Upper lobe of right lung (tissue), 1 donor: ENCODE measurements around the gene IPPK. TPM values are rescaled to one million over a fixed set of nuclear protein-coding genes. Genes with fewer than 3 reads are reported as not detected.

Source experiments
- ATAC-seq: fragments of 200-7000 bp; cut with Tn5 transposase; one replicate; pipeline ENCODE4 v1.9.1; 2020; ENCODE audit warnings: mild to moderate bottlenecking, moderate library complexity
- DNase-seq: peaks from one replicate; pipeline ENCODE4 v3.0.0-alpha.2; 2020
- H3K27ac ChIP-seq: fragments of 200-600 bp; one replicate; pipeline ENCODE4 v1.8.0; 2022
- H3K27me3 ChIP-seq: fragments of 200-600 bp; one replicate; pipeline ENCODE4 v1.8.0; 2022; ENCODE audit warnings: mild to moderate bottlenecking
- H3K36me3 ChIP-seq: fragments of 200-600 bp; one replicate; pipeline ENCODE4 v1.8.0; 2022
- H3K4me1 ChIP-seq: fragments of 200-600 bp; one replicate; pipeline ENCODE4 v1.8.0; 2022
- H3K4me3 ChIP-seq: fragments of 200-600 bp; one replicate; pipeline ENCODE4 v1.8.0; 2022; ENCODE audit warnings: mild to moderate bottlenecking
- H3K9me3 ChIP-seq: fragments of 200-600 bp; one replicate; pipeline ENCODE4 v1.8.0; 2022
- intact Hi-C: fragments of 100-400 bp; cut with DNase I; formaldehyde crosslinking; loops from one replicate; pipeline ENCODE4 v1.11.0; 2022
- total RNA-seq: library from RNA; stranded (reverse); fragmentation: NEBNext Ultra II Directional; extraction: Animal tissue kit (Norgen Biotek cat#: 25700); gene quantifications from one replicate; pipeline ENCODE4 v1.2.1, GENCODE V29; 2021
- TF ChIP-seq, protein P1 (sequence below): fragments of 200-600 bp; IDR thresholded peaks from one replicate; pipeline ENCODE4 v1.8.0; 2022; ENCODE audit warnings: antibody characterized with exemption
- donor health status: DM: no; HTN: yes; CAD: no; lungs with severe emphysema.

Gene IPPK
- total RNA-seq, 1 donor from 2014 or later, result 9.6 TPM

DNA sequence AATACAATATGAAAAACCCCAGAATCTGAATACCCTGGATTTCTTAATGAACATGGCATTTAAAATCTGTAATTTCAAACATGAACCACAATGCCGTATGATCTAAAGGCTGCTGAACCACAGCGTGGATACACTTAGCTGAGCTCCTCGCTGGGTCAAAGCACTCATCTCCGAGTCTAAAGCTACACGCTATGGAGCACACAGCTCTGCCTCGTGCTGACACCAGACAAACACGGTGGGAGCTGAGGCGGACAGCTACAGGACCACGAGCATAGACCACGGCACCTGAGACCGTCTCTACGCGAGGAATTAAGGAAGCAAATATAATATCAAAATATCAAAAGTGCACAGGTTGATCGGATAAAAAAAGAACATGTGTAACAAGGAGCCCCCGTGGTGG, 42.8 kb upstream of the IPPK start:
- Histone ChIP-seq H3K27me3 (no peaks in the 10 kb centered on the region), H3K36me3 (peaks cover 57% of the 10 kb centered on the region), H3K9me3 (no peaks in the 10 kb centered on the region), H3K4me3 (no peak overlapping the region), H3K4me1 (no peaks in the 10 kb centered on the region), H3K27ac (no peak overlapping the region)
- TF ChIP-seq, protein P1, sequence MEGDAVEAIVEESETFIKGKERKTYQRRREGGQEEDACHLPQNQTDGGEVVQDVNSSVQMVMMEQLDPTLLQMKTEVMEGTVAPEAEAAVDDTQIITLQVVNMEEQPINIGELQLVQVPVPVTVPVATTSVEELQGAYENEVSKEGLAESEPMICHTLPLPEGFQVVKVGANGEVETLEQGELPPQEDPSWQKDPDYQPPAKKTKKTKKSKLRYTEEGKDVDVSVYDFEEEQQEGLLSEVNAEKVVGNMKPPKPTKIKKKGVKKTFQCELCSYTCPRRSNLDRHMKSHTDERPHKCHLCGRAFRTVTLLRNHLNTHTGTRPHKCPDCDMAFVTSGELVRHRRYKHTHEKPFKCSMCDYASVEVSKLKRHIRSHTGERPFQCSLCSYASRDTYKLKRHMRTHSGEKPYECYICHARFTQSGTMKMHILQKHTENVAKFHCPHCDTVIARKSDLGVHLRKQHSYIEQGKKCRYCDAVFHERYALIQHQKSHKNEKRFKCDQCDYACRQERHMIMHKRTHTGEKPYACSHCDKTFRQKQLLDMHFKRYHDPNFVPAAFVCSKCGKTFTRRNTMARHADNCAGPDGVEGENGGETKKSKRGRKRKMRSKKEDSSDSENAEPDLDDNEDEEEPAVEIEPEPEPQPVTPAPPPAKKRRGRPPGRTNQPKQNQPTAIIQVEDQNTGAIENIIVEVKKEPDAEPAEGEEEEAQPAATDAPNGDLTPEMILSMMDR, result no peak
- DNase-seq (no peak), ATAC-seq (no peak)
- intact Hi-C loops, result loop anchor here (10.0 kb wide), 1 partner anchor 52 kb away; the partner anchor contains the start of gene BICD2

DNA sequence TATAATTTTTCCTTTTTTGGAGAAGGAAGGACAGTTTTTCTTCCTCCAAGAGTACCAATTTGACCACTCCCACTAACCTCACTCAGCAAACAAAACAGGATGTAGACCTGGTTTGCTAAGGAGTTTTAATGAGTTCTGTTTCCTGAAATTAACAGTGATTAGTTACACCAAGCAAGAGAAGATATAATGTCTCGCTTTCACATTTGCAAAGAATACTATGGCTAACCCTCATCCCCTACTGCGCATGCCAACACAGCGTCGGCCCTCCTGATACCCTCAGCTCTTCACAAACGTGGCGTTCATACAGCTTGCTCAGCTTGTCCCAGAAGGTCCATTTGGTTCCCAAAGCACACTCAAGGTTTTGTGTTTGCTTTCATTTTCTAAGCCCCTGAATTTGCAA, 41.9 kb upstream of the IPPK start:
- ATAC-seq (no peak), DNase-seq (no peak)
- intact Hi-C loops, result loop anchor here (10.0 kb wide), 1 partner anchor 53 kb away; the partner anchor contains the start of gene BICD2

DNA sequence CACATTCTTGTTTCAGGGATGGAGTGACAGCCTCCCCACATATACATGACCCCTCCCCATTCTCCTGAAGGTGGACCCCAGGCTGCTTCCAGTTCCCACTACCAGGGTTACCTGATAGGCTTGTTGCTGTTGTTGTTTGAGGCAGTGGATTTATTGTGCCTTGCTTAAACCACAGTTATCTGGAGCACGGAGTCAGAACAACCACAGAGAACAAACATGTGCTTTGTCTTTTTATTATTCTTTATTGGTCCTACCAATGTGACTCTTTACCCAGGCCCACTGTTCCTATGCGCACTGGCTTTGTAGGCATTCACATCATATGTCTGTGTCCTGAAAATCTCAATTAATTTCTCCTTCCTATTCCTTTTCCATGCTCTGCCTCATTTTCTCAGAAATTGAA, 41.2 kb upstream of the IPPK start:
- no peak overlapping the region for H3K4me3 ChIP-seq
- H3K9me3 ChIP-seq, result no peaks in the 10 kb centered on the region
- no peak for ATAC-seq
- no peak overlapping the region for H3K27ac ChIP-seq
- intact Hi-C loops, result loop anchor here (10.0 kb wide), 1 partner anchor 54 kb away; the partner anchor contains the start of gene BICD2
- no peaks in the 10 kb centered on the region for H3K4me1 ChIP-seq
- TF ChIP-seq, protein P1, result no peak
- H3K27me3 ChIP-seq, result no peaks in the 10 kb centered on the region
- H3K36me3 ChIP-seq, result peaks cover 47% of the 10 kb centered on the region
- DNase-seq, result no peak

More for the DNA sequence above, 41.9 kb upstream of the IPPK start:
- no peaks in the 10 kb centered on the region for H3K27me3 ChIP-seq
- H3K4me1 ChIP-seq, result no peaks in the 10 kb centered on the region
- peaks cover 47% of the 10 kb centered on the region for H3K36me3 ChIP-seq
- H3K9me3 ChIP-seq, result no peaks in the 10 kb centered on the region
- H3K27ac ChIP-seq, result no peak overlapping the region
- TF ChIP-seq, protein P1, result no peak
- H3K4me3 ChIP-seq, result no peak overlapping the region

DNA sequence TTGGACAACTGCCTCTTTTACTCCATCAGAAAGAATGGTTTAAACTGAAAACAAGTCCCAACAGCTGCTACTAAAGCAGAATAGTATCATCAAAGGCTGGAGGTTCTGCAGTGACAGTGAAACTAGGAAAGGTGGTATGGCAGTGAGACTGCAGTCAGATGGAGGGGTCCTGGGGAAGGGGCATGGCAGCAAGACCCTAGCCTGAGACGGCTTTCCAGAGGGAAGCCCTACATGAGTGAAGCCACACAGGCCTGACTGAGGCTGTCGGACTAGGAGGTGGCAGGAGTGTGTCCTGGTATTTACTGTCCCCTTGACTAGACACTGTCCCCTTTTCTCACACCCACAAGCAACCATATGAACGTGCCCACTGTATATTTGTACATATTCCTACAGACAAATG, 40.4 kb upstream of the IPPK start:
- ATAC-seq (no peak), DNase-seq (no peak)
- no peaks in the 10 kb centered on the region for H3K27me3 ChIP-seq
- H3K9me3 ChIP-seq, result no peaks in the 10 kb centered on the region
- TF ChIP-seq, protein P1, result no peak
- H3K36me3 ChIP-seq, result peaks cover 41% of the 10 kb centered on the region
- no peaks in the 10 kb centered on the region for H3K4me1 ChIP-seq
- intact Hi-C loops, result loop anchor here (10.0 kb wide), 1 partner anchor 54 kb away; the partner anchor contains the start of gene BICD2
- no peak overlapping the region for H3K4me3 ChIP-seq
- no peak overlapping the region for H3K27ac ChIP-seq

DNA sequence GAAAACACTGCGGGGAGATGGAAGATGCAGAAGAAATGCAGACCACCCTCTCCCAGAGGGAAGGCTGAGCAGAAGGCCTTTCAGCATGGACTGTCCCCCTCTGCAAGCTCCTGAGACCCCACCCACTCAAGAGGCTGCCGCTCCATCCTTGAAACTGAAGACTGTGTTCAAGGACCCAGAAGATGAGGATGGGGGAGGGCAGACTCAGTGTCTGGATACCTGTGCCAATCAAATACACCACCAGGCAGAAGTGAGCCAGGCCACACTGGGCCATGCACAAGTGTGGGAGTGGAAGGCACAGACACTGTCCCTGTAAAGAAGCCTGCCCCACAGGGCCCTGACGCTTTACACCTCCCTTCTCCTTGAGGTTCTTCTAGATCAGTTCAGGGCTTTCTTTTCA, 40.0 kb upstream of the IPPK start:
- DNase-seq (no peak), ATAC-seq (no peak)
- Histone ChIP-seq H3K27me3 (no peaks in the 10 kb centered on the region), H3K4me1 (no peaks in the 10 kb centered on the region), H3K4me3 (no peak overlapping the region), H3K27ac (no peak overlapping the region), H3K36me3 (peaks cover 36% of the 10 kb centered on the region), H3K9me3 (no peaks in the 10 kb centered on the region)
- TF ChIP-seq, protein P1, result no peak
- intact Hi-C loops, result loop anchor here (10.0 kb wide), 1 partner anchor 55 kb away; the partner anchor contains the start of gene BICD2

DNA sequence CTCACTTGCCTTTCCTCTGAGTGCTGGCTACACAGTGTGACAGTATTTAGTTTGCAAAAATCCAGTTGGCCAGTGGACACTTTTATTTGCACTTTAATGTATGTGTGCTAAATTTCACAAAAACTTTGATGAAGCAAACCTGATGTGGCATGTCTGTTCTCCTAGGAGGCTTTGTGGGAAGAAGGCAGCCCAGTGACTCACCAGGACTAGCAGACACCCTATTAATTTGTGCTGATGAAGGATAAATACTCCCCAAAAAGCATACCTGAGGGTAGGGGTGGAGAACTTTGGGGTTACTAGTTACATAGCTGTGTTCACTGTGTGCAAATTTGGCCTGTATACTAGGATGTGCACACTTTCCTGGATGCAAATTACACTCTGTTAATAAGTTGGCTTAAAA, 39.3 kb upstream of the IPPK start:
- H3K4me1 ChIP-seq, result no peaks in the 10 kb centered on the region
- H3K27ac ChIP-seq, result no peak overlapping the region
- intact Hi-C loops, result no loop called here
- no peak overlapping the region for H3K4me3 ChIP-seq
- H3K9me3 ChIP-seq, result no peaks in the 10 kb centered on the region
- peaks cover 29% of the 10 kb centered on the region for H3K36me3 ChIP-seq
- ATAC-seq (no peak), DNase-seq (no peak)
- H3K27me3 ChIP-seq, result no peaks in the 10 kb centered on the region
- TF ChIP-seq, protein P1, result no peak
